HG03457 (cell line): ENCODE data around the gene ATF2.

ENCODE experiments used
- ATAC-seq: cut with Tn5 transposase; IDR thresholded peaks from one replicate; pipeline ENCODE4 v1.9.1; 2021; ENCODE audit warnings: moderate number of reproducible peaks; ENCODE audit not compliant: unreplicated experiment

Gene ATF2

GRCh38 chr2:175167792-175168563 is at the start of gene ATF2:
Gene ATF2, minus strand, starts transcription at chr2:175168203. Its CDS starts 31,760 bp downstream, at chr2:175136443.
- ATAC-seq = peak; percentile 92

GRCh38 chr2:175207741-175208438 is 39.9 kb upstream of the ATF2 start:
- no peak for ATAC-seq

DNA sequence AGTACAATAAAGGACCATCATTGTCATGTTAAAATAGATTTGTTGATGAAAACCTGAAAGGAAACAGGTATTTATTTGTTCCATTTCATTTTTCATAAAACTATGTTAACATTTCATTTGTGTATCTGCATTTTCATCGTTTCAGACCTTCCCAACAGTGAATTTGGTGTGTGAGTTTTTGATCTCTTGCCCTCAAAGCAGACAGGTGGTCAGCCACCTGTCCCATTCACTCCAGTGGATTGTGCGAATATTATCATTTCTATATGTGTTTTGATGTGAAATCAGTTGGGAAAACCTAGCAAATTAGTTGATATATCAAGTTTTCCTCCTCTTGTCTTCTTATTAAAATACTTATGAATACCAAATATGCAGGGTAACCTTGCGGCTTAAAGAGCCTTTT is 38.9 kb upstream of the ATF2 start:
- no peak for ATAC-seq

GRCh38 chr2:175205523-175205922 is 37.5 kb upstream of the ATF2 start:
- ATAC-seq = no peak

DNA sequence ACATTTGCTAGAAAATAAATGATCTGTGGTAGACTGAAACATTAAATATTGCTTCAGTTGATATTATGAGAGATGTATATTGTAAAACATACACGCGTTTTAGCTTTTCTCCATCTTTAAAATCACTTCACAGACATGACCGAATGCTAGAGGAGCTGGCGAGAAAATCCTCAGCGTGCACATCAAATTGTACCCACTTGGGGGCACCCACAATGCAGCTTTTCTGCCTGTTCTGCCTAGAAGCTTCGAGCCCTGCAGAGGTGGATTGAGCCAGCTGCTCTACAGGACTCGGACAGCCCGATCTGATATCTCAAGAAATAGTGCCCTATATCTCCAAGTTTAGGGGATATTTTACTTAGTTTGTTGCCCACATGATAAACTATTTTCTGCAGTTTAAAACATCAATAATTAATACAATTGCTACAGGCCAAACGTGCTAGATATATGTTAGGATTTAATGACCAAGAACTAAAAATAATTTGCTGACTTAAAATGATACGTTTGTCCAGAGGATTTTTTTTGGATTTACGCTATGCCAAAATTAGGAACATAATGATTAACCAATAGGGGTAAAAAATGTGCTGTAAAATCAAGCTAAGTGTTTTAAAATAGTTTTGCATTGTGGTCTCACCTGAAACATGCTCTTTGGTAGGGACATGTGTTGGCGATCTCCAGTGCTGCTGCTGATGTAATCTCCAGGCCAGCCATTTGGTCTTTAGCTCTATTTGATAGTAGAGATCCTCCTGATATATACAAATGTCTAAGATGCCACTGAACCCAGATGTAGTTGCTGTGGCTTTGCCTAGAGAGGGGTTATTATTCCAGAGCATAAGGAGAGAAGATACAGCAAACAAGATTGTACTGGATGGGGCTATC is 35.9 kb upstream of the ATF2 start:
- peak; percentile 76 for ATAC-seq

DNA sequence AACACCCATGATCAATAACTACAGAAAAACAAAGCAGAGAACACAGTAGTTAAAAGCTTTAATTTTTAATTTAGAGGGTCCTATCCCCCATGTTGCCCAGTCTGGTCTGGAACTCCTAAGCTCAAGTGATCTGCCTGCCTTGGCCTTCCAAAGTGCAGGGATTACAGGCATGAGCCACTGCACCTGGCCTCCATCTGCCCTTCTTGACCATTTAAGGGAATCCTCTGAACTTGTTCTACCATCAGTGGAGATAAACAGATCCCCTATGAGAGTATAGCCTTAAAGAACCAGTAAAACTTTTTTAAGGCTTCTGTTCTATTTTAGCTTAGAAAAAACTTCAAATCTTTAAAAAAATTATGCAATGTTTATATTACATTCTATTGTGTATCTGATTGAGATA is 27.0 kb upstream of the ATF2 start:
- ATAC-seq = no peak

- no peak for ATAC-seq
Observed at GRCh38 chr2:175188761-175189160, 20.8 kb upstream of the ATF2 start.

DNA sequence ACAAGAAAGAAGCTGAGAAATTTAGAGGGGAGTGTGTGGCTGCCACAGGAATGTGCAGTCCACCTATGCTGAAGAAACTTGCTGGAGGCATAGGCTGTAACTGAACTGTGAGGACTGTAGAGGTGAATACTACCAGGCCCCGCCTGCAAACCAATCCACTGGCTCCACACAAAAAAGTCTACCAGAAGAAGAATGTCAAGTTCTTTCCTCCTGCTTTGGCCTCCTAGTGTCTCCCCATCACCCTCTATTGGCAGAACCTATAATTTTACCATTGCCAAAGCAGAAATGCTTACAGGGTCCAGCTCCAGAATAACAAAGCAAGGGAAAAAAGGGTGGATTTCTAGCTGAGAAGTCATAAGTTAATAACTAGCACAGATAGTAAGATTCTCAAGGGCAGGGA is 19.4 kb upstream of the ATF2 start:
- no peak for ATAC-seq

DNA sequence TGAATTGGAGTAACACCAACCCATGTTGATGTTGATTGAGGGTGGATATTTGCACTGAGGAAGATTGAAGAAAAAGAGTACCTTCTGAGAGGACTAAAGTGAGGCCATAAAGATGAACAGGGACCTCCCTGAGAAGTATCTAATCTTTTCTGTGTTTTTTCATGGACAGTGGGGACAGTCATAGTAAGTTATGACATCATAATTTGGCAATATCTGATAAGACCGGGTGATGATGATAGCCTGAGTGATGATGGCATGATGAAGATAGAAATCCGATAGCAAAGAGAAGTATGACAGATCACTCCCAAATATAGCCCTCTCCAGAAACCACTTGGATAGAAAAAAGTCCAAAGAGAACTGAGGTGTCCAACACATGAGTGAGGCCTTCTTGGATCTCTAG is 15.7 kb upstream of the ATF2 start:
- ATAC-seq = no peak

- no peak for ATAC-seq
Observed at GRCh38 chr2:175181877-175182308, 13.9 kb upstream of the ATF2 start.

DNA sequence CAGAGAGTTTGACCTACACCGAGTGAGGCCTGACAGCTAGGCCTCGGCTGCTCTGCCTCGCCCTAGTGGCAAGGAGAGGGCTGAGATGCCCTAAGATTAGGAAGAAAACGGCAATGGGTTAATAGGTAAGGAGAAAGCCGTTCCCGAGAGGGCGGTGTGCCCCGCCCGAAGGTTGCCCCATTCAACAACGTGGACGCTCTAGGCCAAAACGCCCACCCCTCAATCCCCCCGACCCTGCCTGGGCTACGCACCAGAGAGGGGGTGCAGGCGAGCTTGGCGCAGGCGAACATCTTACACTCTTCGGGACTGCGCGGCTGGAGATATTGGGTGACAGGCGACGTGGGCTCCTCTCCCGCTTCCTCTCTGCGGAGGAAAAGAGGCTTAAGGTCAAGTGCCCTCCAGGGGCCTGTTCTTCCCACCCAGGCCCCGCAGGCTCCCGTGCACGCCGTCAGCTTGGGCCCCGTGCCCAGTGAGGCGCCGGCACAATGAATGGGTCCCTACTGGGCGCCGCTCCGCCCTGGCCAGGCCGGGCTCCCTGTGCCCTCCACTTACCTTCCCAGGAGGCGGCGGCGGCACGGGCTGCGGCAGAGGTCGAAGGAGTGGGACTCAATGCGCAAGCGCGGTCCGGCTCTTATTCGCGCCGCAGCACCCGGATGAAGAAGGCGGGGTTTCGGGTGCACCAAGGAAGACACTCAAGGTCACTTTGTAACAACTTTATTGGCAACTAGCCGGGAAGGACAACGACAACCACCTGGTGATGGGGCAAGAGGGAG is 13.3 kb upstream of the ATF2 start, which contains the start of gene ATP5MC3:
Gene ATP5MC3 (minus strand): TSS at position 607 of the 773 bp plus-strand sequence. CDS start 317 bp downstream, at position 290.
- peak; percentile 81 for ATAC-seq

- peak; percentile 23 for ATAC-seq
Observed at GRCh38 chr2:175180701-175181103, 12.7 kb upstream of the ATF2 start.

GRCh38 chr2:175176624-175177023 is 8.6 kb upstream of the ATF2 start:
- no peak for ATAC-seq

DNA sequence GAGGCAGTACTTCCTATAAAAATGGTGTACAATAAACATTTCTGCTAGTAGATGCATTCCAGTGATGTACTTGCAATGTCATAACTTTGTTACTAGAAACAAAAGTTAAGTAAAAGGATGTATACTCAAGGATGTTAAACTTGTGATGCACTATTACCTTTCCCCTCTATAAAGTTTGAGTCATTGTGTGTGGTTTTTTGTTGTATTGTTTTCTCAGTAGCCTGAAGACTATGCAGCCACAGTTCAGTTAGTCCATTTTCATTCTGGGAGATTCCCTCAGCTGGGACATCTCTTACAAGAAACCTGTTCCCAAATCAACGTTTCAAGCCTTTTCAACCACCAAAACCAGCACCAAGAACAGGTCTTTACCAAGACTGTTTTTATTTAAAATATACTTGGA is 7.9 kb upstream of the ATF2 start:
- no peak for ATAC-seq

DNA sequence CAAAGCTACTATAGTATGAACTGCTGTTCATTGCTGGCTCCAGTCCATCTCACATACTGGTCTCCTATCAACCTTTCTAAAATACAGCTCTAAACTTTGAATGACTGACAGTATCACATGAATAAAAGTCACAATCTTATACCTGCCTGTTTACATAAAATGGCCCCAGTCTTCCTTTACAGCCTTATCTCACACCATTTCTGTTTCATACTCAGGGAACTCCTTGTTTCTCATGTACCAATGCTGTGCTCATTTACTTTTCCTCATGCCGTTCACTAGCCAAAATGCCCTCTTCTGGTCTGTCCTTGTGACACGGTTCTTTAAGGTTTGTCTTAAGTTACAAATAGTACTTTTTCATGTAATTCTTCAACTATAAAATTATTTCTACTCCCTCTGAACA is 7.3 kb upstream of the ATF2 start:
- no peak for ATAC-seq

DNA sequence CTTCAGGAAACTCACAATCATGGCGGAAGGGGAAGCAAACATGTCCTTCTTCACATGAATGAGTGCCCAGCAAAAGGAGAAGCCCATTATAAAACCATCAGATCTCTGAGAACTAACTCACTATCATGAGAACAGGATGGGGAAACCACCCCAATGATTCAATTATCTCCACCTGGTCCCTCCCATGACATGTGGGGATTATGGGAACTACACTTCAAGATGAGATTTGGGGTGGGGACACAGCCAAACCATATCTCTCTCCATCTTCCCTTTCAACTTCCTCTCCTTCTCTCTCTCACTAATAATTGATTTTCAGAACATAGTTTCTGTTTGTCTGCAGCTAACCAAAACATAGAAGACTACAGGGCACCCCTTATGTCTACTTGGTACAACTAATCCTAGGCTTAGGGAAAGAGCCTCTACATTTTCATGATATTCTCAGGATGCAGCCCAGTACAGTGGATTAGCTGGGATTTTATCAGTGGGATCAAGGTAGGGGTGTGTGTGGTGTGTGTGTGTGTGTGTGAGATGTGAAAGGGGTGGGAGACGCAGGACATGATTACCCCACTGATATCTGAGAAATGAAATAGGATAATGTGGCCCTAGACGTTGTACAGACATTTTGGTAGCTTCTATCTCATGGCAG is 2.8 kb upstream of the ATF2 start:
- no peak for ATAC-seq

- no peak for ATAC-seq
Observed at GRCh38 chr2:175169191-175169590, 1.2 kb upstream of the ATF2 start.

GRCh38 chr2:175168564-175168945 is 552 bp upstream of the ATF2 start:
- ATAC-seq = peak; percentile 26

DNA sequence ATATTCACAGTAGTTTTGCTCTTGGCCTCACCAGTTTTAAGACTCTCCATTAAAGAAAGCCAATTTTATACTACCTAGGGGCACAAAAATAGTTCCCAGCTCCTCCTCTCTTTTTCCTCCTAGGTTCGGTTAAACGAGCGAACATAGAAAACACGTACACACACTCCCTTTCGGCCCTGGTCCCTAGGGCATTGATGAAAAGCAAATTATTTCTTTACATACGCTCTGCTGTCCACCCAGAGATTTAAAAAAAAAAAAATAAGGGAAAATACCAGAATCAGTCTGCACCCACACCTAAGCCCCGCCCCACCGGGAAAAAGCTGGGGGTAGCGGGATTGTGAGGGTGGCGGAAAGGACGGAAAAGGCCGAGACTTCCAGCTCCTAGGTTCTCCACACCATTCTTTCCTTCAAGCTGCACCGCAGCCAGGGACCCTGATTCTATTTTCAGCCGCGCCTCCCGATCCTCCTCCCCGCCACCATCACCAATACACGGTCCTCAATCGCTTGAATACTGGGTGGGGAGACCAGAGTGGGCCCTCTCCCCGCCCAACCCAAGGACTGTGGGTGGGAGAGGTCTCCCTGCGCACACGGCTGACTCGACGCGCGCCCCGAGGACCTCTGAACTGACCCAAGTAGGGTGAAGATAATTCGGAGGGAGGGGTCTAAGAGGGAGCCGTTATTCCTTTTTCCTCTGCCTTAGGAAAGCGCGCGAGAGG is 769 bp downstream of the ATF2 start:
- ATAC-seq = peak; percentile 1
